Measurements from ENCODE around the gene PLGRKT. TPM values are rescaled to one million over a fixed set of nuclear protein-coding genes. Genes with fewer than 3 reads are reported as not detected.
"Not testable (repeated sequence)": the region's sequence is repeated elsewhere in the genome, so short reads cannot be mapped to it uniquely, and the experiment has no call there.

PLGRKT gene
- polyA plus RNA-seq, 4 donors = 37.3 to 49.8 (median 41.4) TPM

DNA sequence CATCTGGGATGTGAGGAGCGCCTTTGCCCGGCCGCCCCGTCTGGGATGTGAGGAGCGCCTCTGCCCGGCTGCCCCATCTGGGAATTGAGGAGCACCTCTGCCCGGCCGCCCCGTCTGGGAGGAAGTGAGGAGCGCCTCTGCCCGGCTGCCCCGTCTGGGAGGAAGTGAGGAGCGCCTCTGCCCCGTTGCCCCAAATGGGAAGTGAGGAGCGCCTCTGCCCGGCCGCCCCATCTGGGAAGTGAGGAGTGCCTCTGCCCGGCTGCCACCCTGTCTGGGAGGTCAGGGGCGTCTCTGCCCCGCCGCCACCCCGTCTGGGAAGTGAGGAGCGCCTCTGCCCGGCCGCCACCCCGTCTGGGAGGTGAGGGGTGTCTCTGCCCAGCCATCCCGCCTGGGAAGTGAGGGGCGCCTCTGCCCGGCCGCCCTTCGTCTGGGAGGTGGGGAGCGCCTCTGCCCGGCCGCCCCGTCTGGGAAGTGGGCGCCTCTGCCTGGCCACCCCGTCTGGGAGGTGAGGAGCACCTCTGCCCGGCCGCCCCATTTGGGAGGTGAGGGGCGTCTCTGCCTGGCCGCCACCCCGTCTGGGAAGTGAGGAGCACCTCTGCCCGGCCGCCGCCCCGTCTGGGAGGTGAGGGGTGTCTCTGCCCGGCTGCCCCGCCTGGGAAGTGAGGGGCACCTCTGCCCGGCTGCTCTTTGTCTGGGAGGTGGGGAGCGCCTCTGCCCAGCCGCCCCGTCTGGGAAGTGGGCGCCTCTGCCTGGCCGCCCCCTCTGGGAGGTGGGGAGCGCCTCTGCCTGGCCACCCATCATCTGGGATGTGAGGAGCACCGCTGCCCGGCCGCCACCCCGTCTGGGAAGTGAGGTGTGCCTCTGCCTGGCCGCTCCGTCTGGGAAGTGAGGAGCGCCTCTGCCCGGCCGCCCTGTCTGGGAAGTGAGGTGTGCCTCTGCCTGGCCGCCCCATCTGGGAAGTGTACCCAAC is 3.6 kb downstream of the PLGRKT start:
- not testable (repeated sequence) for DNase-seq (ENCODE audit: low read depth in 4 of 4, low spot score in 3 of 4)

- not testable (repeated sequence) for DNase-seq (ENCODE audit: low read depth in 4 of 4, low spot score in 3 of 4)
Measured at GRCh38 chr9:5433328-5433727, 4.4 kb downstream of the PLGRKT start.

- not testable (repeated sequence) for DNase-seq (ENCODE audit: low read depth in 4 of 4, low spot score in 3 of 4)
Measured at GRCh38 chr9:5432890-5433289, 4.8 kb downstream of the PLGRKT start.

DNA sequence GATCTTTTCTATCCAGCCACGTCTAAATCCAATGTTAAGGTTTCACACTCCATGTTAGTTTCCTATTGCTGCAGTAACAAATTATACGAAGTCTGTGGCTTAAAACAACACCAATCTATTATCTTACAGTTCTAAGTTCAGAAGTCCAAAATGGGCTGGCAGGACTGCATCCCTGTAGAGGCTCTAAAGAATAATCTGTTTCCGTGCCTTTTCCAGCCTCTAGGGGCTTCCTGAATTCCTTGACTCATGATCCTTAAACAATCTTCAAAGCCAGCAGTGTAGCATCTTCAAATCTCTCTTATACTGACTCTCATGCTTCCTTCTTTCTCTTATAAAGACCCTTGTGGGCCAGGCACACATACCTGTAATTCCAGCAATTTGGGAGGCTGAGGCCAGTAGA is 6.8 kb downstream of the PLGRKT start:
- no peak for DNase-seq (ENCODE audit: low read depth in 4 of 4, low spot score in 3 of 4)

DNA sequence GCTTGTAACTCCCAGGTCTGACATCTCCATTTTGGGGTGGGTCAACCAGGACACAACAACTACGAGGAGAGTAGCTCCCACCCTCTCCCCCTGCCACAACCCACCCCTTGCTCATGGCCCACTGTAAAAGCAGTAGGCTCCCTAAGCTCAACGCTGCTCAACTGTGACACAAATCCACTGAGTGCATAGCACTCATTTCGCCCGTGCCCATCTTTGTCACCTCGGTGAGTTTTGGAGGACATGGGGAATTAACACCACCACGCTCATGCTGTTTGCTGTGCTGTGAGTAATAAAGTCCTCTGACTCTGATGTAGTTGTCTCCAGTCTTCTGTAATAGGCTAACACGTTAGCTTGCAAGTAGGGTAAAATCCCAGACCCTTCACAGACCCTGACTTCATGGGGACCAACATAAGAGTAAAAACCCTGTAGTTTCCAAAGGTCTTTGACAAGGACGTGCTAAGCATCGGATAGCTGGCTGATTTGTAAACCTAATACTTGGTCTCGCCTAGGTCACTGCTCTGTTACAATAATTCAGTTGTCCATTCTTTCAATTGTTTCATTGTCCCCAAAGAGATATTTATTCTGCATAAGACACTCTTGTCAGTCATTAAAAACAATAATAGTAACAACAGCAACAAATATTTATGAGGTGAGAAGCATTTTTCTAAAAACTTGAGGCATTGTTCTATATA is 7.7 kb downstream of the PLGRKT start:
- no peak for DNase-seq (ENCODE audit: low read depth in 4 of 4, low spot score in 3 of 4)

GRCh38 chr9:5428794-5429528 is 8.8 kb downstream of the PLGRKT start:
- no peak for DNase-seq (ENCODE audit: low read depth in 4 of 4, low spot score in 3 of 4)

- no peak for DNase-seq (ENCODE audit: low read depth in 4 of 4, low spot score in 3 of 4)
Measured at GRCh38 chr9:5428172-5428571, 9.6 kb downstream of the PLGRKT start.

GRCh38 chr9:5427005-5427404 is 10.7 kb downstream of the PLGRKT start:
- DNase-seq (ENCODE audit: low read depth in 4 of 4, low spot score in 3 of 4) = no peak

DNA sequence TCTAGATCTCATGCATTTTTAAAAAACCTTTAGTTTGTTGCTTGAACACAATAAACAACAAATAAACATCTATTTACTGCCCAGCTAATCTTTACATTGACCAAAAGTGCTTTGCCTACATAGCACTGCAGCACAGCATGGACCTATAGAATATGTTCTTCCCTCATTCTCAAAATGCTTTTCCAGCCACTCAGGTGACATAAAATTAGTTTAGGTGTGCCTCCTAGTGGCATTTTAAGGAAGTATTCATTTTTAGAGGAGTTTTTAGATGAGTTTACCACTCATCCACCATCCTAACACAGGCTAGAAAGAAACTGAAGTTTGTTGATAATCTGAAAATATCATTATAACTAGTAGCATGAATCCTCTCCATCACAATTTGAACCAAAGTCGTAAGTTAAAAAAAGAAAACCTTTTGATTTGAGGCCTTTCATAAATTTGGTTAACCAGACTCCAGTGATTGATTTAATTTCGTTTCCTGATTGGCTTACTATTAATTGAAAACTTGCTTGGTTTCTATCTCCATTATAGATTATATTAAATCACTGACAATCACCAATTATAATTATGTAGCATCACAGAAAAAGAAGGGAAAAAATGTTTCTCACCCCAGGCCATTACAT is 12.6 kb downstream of the PLGRKT start:
- no peak for DNase-seq (ENCODE audit: low read depth in 4 of 4, low spot score in 3 of 4)

- DNase-seq (ENCODE audit: low read depth in 4 of 4, low spot score in 3 of 4) = no peak
Measured at GRCh38 chr9:5422276-5422675, 15.4 kb downstream of the PLGRKT start.

- no peak for DNase-seq (ENCODE audit: low read depth in 4 of 4, low spot score in 3 of 4)
Measured at GRCh38 chr9:5421163-5421562, 16.6 kb downstream of the PLGRKT start.

DNA sequence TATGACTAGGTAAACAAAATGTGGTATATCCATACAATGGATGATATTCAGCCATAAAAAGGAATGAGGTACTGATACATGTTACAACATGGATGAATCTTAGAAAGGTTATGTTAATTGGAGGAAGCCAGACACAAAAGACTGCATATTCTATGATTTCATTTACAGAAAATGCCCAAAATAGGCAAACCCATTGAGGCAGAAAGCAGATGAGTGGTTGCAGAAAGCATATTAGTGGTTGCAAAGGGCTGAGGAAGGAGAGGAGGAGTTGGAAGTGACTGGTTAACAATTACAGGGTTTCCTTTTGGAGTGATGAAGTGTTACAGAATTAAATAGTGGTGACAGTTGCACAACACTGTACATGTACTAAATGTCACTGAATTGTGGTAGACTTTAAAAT is 17.7 kb downstream of the PLGRKT start:
- DNase-seq (ENCODE audit: low read depth in 4 of 4, low spot score in 3 of 4) = no peak

DNA sequence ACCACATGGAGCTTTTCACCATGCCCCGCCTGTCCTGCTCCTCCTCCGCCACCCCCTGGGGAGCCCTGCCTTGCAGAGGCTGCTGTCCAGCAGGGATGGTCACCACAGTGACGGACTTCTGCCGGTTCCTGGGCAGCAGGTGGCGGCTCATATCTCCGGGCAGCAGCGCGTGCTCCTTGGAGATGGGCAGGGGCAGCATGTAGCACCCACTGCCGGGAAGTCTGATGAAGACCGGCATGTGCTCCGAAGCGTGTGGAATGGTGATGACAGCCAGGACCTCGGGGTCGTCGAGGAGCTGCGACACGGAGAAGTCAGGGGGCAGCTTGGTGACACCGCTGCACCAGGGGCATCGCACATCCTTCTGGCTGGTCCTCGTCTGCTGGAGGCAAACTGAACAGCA is 19.2 kb downstream of the PLGRKT start:
- no peak for DNase-seq (ENCODE audit: low read depth in 4 of 4, low spot score in 3 of 4)

DNA sequence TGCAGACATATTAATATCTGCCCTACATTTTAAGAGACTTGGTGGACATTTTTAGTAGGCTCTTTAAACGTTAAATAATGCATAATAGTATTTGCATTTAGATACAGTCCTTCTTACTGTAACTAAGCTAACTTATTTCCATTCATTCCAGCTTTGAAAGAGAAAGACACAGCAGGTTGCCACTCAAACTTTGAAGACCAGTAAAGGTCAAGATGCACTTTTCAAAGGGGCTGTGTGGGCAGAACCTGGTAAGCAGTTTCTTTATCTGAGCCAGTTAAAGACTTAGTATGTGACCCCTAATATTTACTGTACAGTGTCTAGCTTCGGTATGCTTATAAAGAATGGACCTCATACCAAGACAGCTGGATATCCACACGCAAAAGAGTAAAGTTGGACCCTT is 20.8 kb downstream of the PLGRKT start:
- no peak for DNase-seq (ENCODE audit: low read depth in 4 of 4, low spot score in 3 of 4)

DNA sequence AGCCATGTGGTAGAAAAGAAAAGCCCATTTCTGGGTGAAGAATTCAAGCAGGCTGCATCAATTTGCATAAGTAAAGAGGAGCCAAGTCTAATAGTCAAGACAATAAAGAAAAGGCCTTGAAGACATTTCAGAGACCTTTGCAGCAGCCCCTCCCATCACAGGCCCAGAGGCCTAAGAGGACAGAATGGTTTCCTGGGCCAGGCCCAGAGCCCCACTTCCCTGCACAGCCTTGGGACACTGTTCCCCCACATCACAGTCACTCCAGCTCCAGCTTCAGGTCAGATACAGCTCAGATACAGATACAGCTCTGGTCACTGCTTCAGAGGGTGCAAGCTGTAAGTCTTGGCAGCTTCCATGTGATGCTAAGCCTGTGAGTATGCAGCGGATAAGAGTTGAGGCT is 29.1 kb downstream of the PLGRKT start:
- DNase-seq (ENCODE audit: low read depth in 4 of 4, low spot score in 3 of 4) = no peak

DNA sequence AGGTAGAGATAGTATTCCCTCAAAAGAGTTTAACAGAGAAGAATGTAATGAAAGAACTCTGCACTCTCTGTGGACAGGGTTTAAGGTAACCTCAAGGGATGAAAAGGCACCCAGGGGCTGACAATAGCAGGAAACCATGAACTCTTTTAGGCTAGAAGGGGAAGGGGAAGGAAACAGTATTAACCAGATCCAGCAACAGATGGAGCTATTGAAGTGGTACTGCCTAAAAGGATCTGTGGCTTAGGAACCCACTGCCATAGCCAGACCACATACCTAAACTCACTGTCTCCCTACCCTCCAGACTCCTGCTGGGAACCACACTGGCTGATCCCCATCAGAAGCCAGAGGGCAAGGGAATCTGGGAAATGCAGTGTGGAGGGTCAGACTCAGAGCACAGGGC is 35.5 kb downstream of the PLGRKT start:
- no peak for DNase-seq (ENCODE audit: low read depth in 4 of 4, low spot score in 3 of 4)

DNA sequence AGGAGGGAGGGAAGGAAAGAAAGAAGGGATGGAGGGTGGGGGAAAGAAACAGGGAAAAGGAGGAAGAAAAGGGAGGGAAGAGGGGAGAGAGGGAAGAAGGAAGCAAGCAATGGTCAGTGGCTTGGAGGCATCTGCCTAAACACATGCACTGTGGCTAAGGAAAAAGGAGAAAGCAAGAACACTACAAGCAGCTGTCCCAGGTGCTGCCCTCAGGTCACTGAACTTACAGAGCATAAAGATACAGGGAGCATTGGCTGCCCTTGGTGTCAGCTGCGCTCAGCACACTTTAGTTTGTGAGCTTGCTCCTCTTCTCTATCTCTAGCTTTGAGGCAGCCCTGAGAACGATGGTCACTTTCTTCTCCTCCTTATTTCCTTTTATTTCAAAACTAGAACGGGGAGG is 40.2 kb downstream of the PLGRKT start:
- not testable (repeated sequence) for DNase-seq (ENCODE audit: low read depth in 4 of 4, low spot score in 3 of 4)

GRCh38 chr9:5395428-5395827 is 42.3 kb downstream of the PLGRKT start:
- DNase-seq (ENCODE audit: low read depth in 4 of 4, low spot score in 3 of 4) = no peak

DNA sequence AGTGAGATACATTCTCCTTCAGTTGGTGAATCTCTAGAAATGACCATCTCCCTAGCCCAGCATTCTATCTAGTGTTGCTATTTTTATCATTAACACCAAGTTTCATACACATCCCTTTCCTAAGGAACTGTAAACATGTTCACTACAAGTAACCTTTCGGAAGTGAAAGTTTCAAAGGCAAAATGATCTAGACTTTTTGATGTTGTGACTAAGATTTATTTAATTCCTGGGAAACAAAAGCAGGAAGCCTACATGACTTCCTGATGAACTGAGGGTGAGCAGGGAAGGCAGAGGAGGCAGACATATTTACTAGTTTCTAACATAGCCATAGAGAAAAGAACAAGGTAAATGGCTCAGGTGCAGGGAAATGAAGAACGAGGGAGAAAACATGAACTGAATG is 43.7 kb downstream of the PLGRKT start:
- DNase-seq (ENCODE audit: low read depth in 4 of 4, low spot score in 3 of 4) = not testable (repeated sequence)

GRCh38 chr9:5393497-5393896 is 44.2 kb downstream of the PLGRKT start:
- no peak for DNase-seq (ENCODE audit: low read depth in 4 of 4, low spot score in 3 of 4)

DNA sequence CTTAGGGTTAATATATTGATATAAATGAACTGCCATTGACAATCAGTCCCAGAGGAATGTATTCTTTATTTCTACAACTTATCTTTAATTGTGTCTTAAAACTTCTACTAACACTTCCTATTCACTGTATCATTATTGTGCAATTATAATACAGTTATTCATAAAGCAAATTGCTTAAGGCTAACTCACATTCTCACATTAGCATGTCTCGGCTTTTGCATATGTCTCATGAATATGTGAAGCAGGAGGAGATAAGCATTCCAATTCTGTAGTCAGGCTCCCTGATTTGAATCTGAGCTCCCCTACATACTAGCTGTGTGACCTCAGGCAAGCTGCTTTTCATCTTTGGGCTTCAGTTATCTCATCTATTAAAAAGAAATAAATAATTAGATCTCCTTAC is 45.4 kb downstream of the PLGRKT start:
- no peak for DNase-seq (ENCODE audit: low read depth in 4 of 4, low spot score in 3 of 4)
